ENCODE measurements around the gene ALDH1A1. TPM values are rescaled to one million over a fixed set of nuclear protein-coding genes. Genes with fewer than 3 reads are reported as not detected.

The ALDH1A1 gene
- polyA plus RNA-seq, 1 donor (not counting 4 experiments of a cell fraction or from before 2014, with no cell fraction given), result 0.08 TPM

DNA sequence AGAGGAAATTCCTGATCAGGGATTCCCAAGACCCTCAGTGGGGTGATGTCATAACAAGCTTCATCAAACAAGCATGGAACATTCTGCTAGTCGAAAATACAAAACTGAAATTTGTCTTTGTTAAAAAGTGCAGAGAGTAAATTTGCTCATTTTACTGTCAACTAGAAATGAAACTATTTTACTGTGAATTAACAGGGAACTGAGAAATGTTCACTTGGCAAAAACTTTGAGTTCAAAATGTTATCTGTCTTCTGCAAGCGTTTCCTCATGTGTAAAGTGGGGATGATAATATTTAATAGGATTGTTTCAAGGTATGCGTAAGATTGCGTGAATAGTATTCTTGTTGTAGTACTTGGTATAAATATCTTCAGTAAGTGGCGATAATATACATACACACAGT is 45.4 kb downstream of the ALDH1A1 start:
- H3K9me3 ChIP-seq (ENCODE audit: control insufficient read depth, low read depth, low read length), result no peaks in the 10 kb centered on the region
- FAIRE-seq (no peak), DNase-seq (ENCODE audit: low read depth, low spot score) (no peak)
- dilution Hi-C loops (cut with MboI; ENCODE audit: extremely low pct_ligation_motif_present, low sequenced_read_pairs), result no loop called here
- no peaks in the 10 kb centered on the region for H3K9me1 ChIP-seq (ENCODE audit: control insufficient read depth, extremely low read depth, insufficient read depth, low read length)
- TF ChIP-seq, protein P1, sequence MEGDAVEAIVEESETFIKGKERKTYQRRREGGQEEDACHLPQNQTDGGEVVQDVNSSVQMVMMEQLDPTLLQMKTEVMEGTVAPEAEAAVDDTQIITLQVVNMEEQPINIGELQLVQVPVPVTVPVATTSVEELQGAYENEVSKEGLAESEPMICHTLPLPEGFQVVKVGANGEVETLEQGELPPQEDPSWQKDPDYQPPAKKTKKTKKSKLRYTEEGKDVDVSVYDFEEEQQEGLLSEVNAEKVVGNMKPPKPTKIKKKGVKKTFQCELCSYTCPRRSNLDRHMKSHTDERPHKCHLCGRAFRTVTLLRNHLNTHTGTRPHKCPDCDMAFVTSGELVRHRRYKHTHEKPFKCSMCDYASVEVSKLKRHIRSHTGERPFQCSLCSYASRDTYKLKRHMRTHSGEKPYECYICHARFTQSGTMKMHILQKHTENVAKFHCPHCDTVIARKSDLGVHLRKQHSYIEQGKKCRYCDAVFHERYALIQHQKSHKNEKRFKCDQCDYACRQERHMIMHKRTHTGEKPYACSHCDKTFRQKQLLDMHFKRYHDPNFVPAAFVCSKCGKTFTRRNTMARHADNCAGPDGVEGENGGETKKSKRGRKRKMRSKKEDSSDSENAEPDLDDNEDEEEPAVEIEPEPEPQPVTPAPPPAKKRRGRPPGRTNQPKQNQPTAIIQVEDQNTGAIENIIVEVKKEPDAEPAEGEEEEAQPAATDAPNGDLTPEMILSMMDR (optimal IDR thresholded peaks at IDR 0.05 in 1 of 3, IDR thresholded peaks at IDR 0.05 in 1 of 3, conservative IDR thresholded peaks at IDR 0.05 in 1 of 3; ENCODE audit: extremely low read depth in 1 of 3, insufficient read depth in 2 of 3, low read length in 3 of 3), result no peak
- no peak for TF ChIP-seq EZH2 (IDR thresholded peaks at IDR 0.05; ENCODE audit: low read length)
- H3K27ac ChIP-seq (ENCODE audit: control insufficient read depth, insufficient read depth, low read length), result no peak overlapping the region
- no peaks in the 10 kb centered on the region for H3K36me3 ChIP-seq (ENCODE audit: control insufficient read depth in 2 of 2, extremely low read depth in 1 of 2, insufficient read depth in 2 of 2, low read length in 2 of 2)
- no peaks in the 10 kb centered on the region for H3K27me3 ChIP-seq (ENCODE audit: control insufficient read depth, extremely low read depth, insufficient read depth, low read length)
- H4K20me1 ChIP-seq (ENCODE audit: control insufficient read depth, extremely low read depth, insufficient read depth, low read length), result no peaks in the 10 kb centered on the region
- H3K4me2 ChIP-seq (ENCODE audit: control insufficient read depth, extremely low read depth, insufficient read depth, low read depth, low read length), result no peak overlapping the region
- no peak overlapping the region for H3K9ac ChIP-seq (ENCODE audit: control insufficient read depth, extremely low read depth, insufficient read depth, low read length)
- no peaks in the 10 kb centered on the region for H3K4me1 ChIP-seq (ENCODE audit: control insufficient read depth, extremely low read depth, insufficient read depth, low read length)
- H3K79me2 ChIP-seq (ENCODE audit: control insufficient read depth, insufficient read depth, low read length), result no peaks in the 10 kb centered on the region
- H2AFZ ChIP-seq (ENCODE audit: control insufficient read depth, low read length), result no peak overlapping the region
- H3K4me3 ChIP-seq (ENCODE audit: control insufficient read depth in 2 of 3, extremely low read depth in 1 of 3, insufficient read depth in 2 of 3, low read depth in 1 of 3, low read length in 3 of 3), result no peak overlapping the region

DNA sequence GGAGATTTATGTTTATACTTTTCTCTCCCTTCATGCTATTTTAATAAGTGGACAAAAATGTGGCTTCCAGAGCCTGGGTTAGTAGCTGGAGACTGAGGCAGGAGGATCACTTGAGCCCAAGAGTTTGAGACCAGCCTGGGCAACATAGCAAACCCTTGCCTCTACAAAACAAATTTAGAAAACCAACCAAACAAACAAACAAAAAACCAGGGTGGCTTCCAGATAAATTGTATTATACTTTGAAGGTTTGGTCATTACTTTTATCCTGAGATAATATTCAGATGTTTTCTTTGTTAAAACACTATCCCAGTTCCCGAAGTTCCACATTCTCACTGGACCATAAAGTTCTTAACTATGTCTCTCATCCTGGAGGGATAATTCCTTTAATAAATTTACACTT is 46.0 kb downstream of the ALDH1A1 start:
- TF ChIP-seq, protein P1 (optimal IDR thresholded peaks at IDR 0.05 in 1 of 3, IDR thresholded peaks at IDR 0.05 in 1 of 3, conservative IDR thresholded peaks at IDR 0.05 in 1 of 3; ENCODE audit: extremely low read depth in 1 of 3, insufficient read depth in 2 of 3, low read length in 3 of 3), result no peak
- no peak for TF ChIP-seq EZH2 (IDR thresholded peaks at IDR 0.05; ENCODE audit: low read length)
- H3K79me2 ChIP-seq (ENCODE audit: control insufficient read depth, insufficient read depth, low read length), result no peaks in the 10 kb centered on the region
- H3K9ac ChIP-seq (ENCODE audit: control insufficient read depth, extremely low read depth, insufficient read depth, low read length), result no peak overlapping the region
- FAIRE-seq (no peak), DNase-seq (ENCODE audit: low read depth, low spot score) (no peak)
- no peaks in the 10 kb centered on the region for H3K4me1 ChIP-seq (ENCODE audit: control insufficient read depth, extremely low read depth, insufficient read depth, low read length)
- H4K20me1 ChIP-seq (ENCODE audit: control insufficient read depth, extremely low read depth, insufficient read depth, low read length), result no peaks in the 10 kb centered on the region
- no peaks in the 10 kb centered on the region for H3K9me1 ChIP-seq (ENCODE audit: control insufficient read depth, extremely low read depth, insufficient read depth, low read length)
- H3K36me3 ChIP-seq (ENCODE audit: control insufficient read depth in 2 of 2, extremely low read depth in 1 of 2, insufficient read depth in 2 of 2, low read length in 2 of 2), result no peaks in the 10 kb centered on the region
- no peak overlapping the region for H2AFZ ChIP-seq (ENCODE audit: control insufficient read depth, low read length)
- dilution Hi-C loops (cut with MboI; ENCODE audit: extremely low pct_ligation_motif_present, low sequenced_read_pairs), result no loop called here
- no peak overlapping the region for H3K27ac ChIP-seq (ENCODE audit: control insufficient read depth, insufficient read depth, low read length)
- H3K4me3 ChIP-seq (ENCODE audit: control insufficient read depth in 2 of 3, extremely low read depth in 1 of 3, insufficient read depth in 2 of 3, low read depth in 1 of 3, low read length in 3 of 3), result no peak overlapping the region
- no peak overlapping the region for H3K4me2 ChIP-seq (ENCODE audit: control insufficient read depth, extremely low read depth, insufficient read depth, low read depth, low read length)
- H3K9me3 ChIP-seq (ENCODE audit: control insufficient read depth, low read depth, low read length), result no peaks in the 10 kb centered on the region
- no peaks in the 10 kb centered on the region for H3K27me3 ChIP-seq (ENCODE audit: control insufficient read depth, extremely low read depth, insufficient read depth, low read length)
